ENCODE results near the gene APOA5.

Gene APOA5

DNA sequence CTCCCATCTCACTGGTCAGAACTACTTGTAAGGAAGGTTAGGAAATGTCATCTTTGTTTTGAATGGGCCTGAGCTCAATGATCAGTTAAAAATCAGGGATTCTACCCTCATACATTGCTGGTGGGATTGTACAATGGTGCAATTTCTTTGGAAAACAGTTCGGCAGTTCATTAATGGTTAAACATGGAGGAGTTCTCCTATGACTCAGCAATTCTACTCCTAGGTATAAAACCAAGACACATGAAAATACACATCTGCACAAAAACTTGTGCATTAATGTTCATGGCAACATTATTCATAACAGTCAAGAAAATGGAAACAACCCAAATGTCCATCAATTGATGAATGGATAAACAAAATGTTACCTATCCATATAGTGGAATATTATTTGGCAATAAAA lies 4.9 kb upstream of the APOA5 start:
- no peak for DNase-seq

- no peak for DNase-seq
Observed at GRCh38 chr11:116794851-116795250, 3.2 kb upstream of the APOA5 start.

DNA sequence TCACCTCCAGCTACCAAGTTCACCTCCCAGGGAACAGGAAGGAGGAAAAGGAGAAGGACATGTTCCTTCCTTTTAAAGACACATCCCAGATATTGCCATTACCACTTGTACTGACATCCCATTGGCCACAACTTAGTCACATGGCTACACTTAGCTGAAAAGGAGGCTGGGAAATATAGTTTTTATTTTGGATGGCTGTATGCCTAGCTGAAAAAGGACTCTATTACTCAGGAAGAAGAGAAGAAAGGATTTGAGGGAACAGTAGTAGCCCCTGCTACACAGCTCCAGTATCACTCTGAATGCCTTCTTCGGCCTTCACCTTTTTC lies 2.1 kb upstream of the APOA5 start:
- no peak for DNase-seq

- DNase-seq: no peak
Observed at GRCh38 chr11:116792869-116793771, 1.4 kb upstream of the APOA5 start.

DNA sequence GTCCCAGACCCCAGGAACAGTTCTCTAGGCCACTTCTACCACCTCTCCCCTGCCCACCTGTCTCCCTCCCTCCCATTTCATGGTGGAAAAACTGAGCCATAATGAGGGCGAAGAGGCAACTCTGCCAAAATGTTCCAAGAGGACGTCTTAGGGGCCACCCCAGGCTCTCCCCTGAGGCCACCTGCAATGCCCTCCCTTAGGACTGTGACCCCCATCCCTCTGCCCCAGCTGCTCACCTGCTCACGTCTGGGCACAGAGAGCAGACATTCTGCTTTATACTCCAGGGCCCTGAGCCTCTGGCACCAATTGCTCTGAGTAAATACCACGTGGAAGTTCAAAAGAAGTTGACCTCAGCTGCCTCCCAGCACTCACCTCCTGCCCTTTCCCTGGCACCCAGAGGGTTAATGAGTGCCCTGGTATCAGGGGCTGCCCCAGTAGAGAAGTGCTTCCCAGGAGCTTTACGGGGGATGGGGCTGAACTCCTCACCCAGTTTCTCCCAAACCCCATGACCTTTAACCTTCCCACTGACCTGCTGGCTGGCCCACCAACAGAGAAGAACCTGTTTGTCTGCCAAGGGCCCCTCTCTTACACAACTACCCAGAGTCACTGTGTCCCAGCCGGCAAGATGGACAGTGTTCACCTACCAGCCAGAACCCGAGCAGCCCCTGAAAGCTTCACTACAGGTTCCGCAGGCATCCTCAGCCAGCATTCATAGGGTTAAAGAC lies 627 bp upstream of the APOA5 start:
- DNase-seq: no peak

- DNase-seq: peak; percentile 34
Observed at GRCh38 chr11:116791002-116791812, 472 bp downstream of the APOA5 start.

GRCh38 chr11:116790167-116791001 lies 1.3 kb downstream of the APOA5 start:
- no peak for DNase-seq

GRCh38 chr11:116788975-116789374 lies 2.7 kb downstream of the APOA5 start:
- no peak for DNase-seq

GRCh38 chr11:116788534-116788933 lies 3.1 kb downstream of the APOA5 start:
- DNase-seq: no peak

GRCh38 chr11:116787786-116788486 lies 3.7 kb downstream of the APOA5 start, which contains the start of gene ZPR1:
ZPR1 (minus strand) TSS chr11:116788023; CDS start chr11:116787990, 33 bp downstream.
- peak; percentile 57 for DNase-seq

GRCh38 chr11:116787436-116787785 lies 4.3 kb downstream of the APOA5 start:
- no peak for DNase-seq

- no peak for DNase-seq
Observed at GRCh38 chr11:116786966-116787365, 4.7 kb downstream of the APOA5 start.

DNA sequence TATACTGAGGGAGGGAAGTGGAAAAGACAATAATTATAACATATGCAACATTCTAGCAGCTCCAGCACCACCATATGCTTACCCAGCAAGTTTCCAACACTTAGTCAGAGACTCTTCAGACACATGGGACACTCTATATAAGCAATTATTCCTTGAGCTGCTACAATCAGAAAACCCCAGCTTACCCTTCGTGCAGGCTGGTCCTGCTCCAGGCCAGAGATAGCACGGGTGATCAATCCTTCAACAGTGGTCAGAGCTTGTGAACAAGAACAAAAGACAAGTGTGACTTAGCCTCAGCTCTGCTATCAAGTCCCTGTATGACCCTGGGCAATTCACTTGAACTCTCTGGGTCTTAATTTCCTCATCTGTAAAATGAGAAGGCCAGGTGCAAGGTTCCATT lies 5.4 kb downstream of the APOA5 start:
- no peak for DNase-seq

GRCh38 chr11:116782728-116783127 lies 9.0 kb downstream of the APOA5 start:
- no peak for DNase-seq

DNA sequence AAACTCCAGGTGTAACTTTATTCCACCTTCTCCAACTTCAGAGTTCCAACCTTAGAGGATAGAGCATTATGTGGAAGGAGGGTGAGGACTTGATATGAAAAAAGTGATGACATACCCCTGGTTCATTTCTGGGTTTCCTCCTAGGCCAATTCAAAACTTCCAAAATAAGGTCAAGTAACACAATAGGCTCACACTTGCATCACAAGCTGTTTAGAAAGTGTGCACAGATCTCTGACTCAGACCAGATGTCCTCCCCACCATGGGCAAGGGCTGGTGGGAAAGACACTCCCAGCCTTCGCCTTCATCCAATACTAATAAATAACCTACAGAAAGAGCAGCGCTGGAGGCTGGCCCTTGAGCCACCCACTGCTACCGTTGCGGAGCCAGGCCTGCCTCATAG lies 13.1 kb downstream of the APOA5 start:
- no peak for DNase-seq

DNA sequence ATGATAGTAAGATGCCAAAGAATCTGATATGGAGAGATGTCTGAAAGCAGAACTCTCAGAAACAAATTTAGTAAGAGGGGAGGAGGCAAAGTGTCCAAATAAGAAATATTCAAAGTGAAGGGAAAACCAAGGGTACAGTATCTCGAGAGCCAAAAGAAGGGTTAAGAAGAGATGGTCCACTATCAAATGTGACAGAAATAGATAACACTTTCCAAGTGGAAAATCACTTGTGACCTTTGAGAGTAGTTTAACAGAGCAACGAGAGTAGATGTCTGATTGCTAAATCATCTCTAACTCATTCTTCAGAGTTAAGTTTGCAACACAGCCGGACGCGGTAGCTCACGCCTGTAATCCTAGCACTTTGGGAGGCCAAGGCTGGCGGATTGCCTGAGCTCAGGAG lies 14.6 kb downstream of the APOA5 start:
- no peak for DNase-seq

GRCh38 chr11:116776522-116776984 lies 15.1 kb downstream of the APOA5 start:
- no peak for DNase-seq

DNA sequence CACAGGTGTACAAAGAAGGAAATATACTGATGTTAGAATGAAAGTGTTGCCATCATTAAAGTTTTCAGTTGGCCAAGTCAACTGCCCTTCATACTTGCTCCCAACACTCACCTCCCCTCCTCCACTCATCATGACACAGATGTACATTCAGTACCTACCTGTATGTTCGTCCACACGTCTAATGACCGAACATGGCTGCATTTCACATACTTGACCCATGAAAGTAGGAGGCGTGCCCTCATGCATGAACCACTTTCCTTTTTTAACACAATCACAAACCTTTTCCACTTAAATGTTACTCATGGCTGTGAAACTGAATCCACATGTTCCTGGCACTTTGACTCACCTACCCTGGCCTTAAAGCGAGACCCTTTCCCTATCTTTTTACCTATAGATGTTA lies 15.7 kb downstream of the APOA5 start:
- DNase-seq: no peak

DNA sequence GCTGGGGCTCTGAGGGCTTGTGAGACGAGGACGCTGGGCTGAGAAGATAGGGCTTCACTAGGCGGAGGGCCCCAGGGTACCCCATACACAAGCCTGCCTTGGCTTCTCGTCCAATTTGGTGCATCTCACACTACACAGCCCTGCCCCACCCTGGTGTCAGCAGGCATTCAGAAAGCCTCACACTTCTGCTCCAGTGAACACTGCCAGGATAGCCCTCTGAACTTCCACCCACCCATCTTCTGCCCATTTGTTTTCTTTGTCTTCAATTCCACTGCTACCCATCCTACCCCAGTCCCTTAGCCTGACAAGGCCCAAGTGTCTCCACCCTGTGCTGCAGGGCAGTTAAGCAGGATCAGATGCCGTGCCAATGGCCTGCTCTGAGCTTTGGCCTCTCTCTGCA lies 17.0 kb downstream of the APOA5 start:
- no peak for DNase-seq

DNA sequence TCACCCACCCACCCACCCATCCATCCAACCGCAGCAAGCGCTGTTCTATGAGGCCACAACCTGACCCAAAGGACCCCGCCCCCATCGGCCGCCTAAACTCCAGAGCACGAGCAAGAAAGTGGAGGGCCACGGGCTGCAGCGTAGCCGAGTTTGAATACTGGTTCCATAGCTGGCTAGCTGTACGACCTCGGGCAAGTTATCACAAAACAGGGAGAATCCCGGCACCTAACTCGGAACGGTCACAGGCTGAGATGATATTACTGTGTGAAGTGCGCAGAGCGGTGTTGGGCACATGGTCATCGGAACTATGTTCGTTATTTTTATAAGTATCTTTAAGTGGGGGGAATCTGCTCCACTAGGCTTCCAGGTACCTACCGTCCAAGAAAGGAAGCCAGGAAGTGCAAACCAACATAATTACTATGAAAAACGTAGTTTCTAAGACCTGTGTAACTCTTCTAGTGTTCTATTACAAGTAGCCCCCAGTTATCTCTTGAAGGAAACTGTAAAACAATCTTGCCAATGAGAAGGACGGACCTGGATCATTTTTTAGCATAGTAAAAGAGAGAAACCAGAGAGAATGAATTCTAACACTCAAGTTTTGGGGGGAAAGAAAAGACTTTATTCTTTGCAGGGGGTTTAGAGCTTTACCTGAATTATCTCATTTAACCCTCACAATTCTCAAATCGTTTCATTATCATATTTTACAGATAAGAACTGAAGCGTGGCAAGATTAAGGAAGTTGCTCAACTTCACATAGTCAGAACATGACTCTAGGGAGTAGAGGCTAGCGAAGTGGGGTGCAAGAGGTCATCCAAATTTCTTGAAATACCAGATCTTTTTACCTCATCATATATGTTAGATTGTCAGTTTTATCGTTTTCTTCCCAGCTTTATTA lies 18.2 kb downstream of the APOA5 start:
- DNase-seq: no peak
